ENCODE results near the gene FLAD1.

FLAD1 gene

GRCh38 chr1:155006601-155007101 lies 23.5 kb downstream of the FLAD1 start:
- no peak for DNase-seq

- no peak for DNase-seq
Measured at GRCh38 chr1:155007251-155007828, 24.2 kb downstream of the FLAD1 start.

GRCh38 chr1:155008015-155008941 lies 25.1 kb downstream of the FLAD1 start:
- no peak for DNase-seq

GRCh38 chr1:155009221-155009711 lies 26.1 kb downstream of the FLAD1 start:
- DNase-seq: no peak

GRCh38 chr1:155009742-155010141 lies 26.6 kb downstream of the FLAD1 start:
- no peak for DNase-seq

- no peak for DNase-seq
Measured at GRCh38 chr1:155010211-155010918, 27.2 kb downstream of the FLAD1 start.

- no peak for DNase-seq
Measured at GRCh38 chr1:155011004-155011416, 27.9 kb downstream of the FLAD1 start.

- no peak for DNase-seq
Measured at GRCh38 chr1:155011437-155012025, 28.4 kb downstream of the FLAD1 start.

- no peak for DNase-seq
Measured at GRCh38 chr1:155012026-155012546, 28.9 kb downstream of the FLAD1 start.

GRCh38 chr1:155012776-155013602 lies 29.8 kb downstream of the FLAD1 start:
- DNase-seq: no peak

GRCh38 chr1:155013632-155014031 lies 30.5 kb downstream of the FLAD1 start:
- DNase-seq: no peak

GRCh38 chr1:155014709-155015508 lies 31.8 kb downstream of the FLAD1 start:
- no peak for DNase-seq

GRCh38 chr1:155015527-155016230 lies 32.5 kb downstream of the FLAD1 start:
- no peak for DNase-seq

- no peak for DNase-seq
Measured at GRCh38 chr1:155016231-155016831, 33.2 kb downstream of the FLAD1 start.

GRCh38 chr1:155017041-155017945 lies 34.1 kb downstream of the FLAD1 start:
- DNase-seq: no peak

GRCh38 chr1:155017946-155018316 lies 34.8 kb downstream of the FLAD1 start:
- DNase-seq: no peak

GRCh38 chr1:155018617-155019348 lies 35.6 kb downstream of the FLAD1 start:
- no peak for DNase-seq
